Measurements from ENCODE around the gene OR11A1.
"Not testable (repeated sequence)": the region's sequence is repeated elsewhere in the genome, so short reads cannot be mapped to it uniquely, and the experiment has no call there.

Gene OR11A1

GRCh38 chr6:29477923-29478450 lies 21.1 kb upstream of the OR11A1 start:
- DNase-seq, result no peak

- no peak for DNase-seq
These were observed 18.1 kb upstream of the OR11A1 start for GRCh38 chr6:29474996-29475395.

- DNase-seq, result no peak
These were observed 9.4 kb upstream of the OR11A1 start for GRCh38 chr6:29466241-29466640.

GRCh38 chr6:29465801-29466200 lies 8.9 kb upstream of the OR11A1 start:
- DNase-seq, result no peak

GRCh38 chr6:29465279-29465678 lies 8.4 kb upstream of the OR11A1 start:
- DNase-seq, result no peak

- DNase-seq, result no peak
These were observed 5.2 kb upstream of the OR11A1 start for GRCh38 chr6:29462022-29462421.

GRCh38 chr6:29461021-29461814 lies 4.3 kb upstream of the OR11A1 start:
- no peak for DNase-seq

- DNase-seq, result no peak
These were observed 5.2 kb downstream of the OR11A1 start for GRCh38 chr6:29451471-29452193.

GRCh38 chr6:29447670-29448069 lies 9.2 kb downstream of the OR11A1 start:
- no peak for DNase-seq

GRCh38 chr6:29444031-29444430 lies 12.8 kb downstream of the OR11A1 start:
- DNase-seq, result not testable (repeated sequence)

GRCh38 chr6:29442719-29443118 lies 14.2 kb downstream of the OR11A1 start:
- no peak for DNase-seq

- DNase-seq, result no peak
These were observed 17.9 kb downstream of the OR11A1 start, which contains the start of gene OR10C1 for GRCh38 chr6:29439006-29439405. Gene OR10C1, plus strand, starts transcription at chr6:29439306. Its CDS starts 710 bp downstream, at chr6:29440016.

- DNase-seq, result not testable (repeated sequence)
These were observed 20.1 kb downstream of the OR11A1 start for GRCh38 chr6:29436730-29437129.

- no peak for DNase-seq
These were observed 30.2 kb downstream of the OR11A1 start for GRCh38 chr6:29426654-29427053.

- no peak for DNase-seq
These were observed 31.8 kb downstream of the OR11A1 start for GRCh38 chr6:29425075-29425474.

- no peak for DNase-seq
These were observed 32.3 kb downstream of the OR11A1 start for GRCh38 chr6:29424575-29424974.

- no peak for DNase-seq
These were observed 32.7 kb downstream of the OR11A1 start for GRCh38 chr6:29424168-29424567.

- no peak for DNase-seq
These were observed 37.4 kb downstream of the OR11A1 start for GRCh38 chr6:29419516-29419915.

- no peak for DNase-seq
These were observed 42.3 kb downstream of the OR11A1 start, which contains the start of gene OR12D1 for GRCh38 chr6:29414588-29414987. Gene OR12D1, plus strand, starts transcription at chr6:29414928.

- no peak for DNase-seq
These were observed 53.1 kb downstream of the OR11A1 start for GRCh38 chr6:29403801-29404200.

GRCh38 chr6:29399525-29399924 lies 57.3 kb downstream of the OR11A1 start:
- no peak for DNase-seq

GRCh38 chr6:29395331-29395730 lies 61.5 kb downstream of the OR11A1 start, which contains the start of gene OR12D2:
Gene OR12D2, plus strand, starts transcription at chr6:29395631. Its CDS starts 1,069 bp downstream, at chr6:29396700.
- no peak for DNase-seq

- DNase-seq, result no peak
These were observed 68.3 kb downstream of the OR11A1 start for GRCh38 chr6:29388533-29388932.

- DNase-seq, result no peak
These were observed 80.9 kb downstream of the OR11A1 start for GRCh38 chr6:29376003-29376402.
